Suppressor macrophage treated with lipopolysaccharide for 4 hours (primary cell): ENCODE results near the gene ATG5.

Experiments used
- DNase-seq: peaks from one replicate; pipeline ENCODE4 v3.0.0-alpha.2; 2020

Gene ATG5

DNA sequence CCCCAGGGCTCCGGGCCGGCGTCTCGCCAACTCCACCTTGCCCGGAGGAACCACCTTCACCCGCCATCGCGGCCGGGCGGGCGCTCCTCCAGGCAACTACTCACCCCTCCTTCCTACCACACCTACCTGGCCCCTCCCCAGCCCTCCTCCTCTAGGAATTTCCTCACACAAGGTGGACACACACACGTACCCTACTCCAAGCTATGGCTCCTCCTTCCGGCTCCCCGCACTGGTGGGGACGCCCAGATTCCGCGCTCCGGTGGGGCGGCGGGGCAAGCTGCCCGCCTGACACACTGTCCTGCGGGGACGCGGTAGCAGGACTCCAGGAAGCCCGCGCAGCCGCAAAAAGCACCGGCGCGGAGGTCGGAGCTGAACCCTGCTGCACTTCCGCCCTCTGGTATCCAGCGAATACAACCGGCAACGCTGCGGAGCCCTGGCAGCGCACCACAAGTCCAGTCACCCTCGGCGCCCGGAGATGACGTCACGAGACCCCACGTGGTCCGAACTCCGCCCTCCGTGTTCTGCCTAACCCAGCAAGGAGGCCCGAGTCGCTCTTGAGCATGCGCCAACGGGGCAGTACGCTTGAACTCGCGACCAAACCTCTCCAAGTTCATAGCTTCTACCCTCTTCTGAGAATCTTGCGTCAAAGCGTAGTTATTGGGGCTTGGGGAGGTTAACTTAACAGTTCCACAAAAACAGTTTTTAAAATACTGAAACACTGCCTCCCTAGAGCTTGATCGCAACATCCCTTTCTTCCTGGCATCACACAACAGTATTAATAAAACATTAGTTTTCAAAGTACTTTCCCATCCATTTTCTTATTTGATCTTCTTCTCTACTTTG is at the start of gene ATG5:
Gene ATG5 (minus strand): TSS at position 425 of the 843 bp plus-strand sequence. CDS start 9,552 bp downstream, outside the sequence.
- peak; percentile 100 for DNase-seq

DNA sequence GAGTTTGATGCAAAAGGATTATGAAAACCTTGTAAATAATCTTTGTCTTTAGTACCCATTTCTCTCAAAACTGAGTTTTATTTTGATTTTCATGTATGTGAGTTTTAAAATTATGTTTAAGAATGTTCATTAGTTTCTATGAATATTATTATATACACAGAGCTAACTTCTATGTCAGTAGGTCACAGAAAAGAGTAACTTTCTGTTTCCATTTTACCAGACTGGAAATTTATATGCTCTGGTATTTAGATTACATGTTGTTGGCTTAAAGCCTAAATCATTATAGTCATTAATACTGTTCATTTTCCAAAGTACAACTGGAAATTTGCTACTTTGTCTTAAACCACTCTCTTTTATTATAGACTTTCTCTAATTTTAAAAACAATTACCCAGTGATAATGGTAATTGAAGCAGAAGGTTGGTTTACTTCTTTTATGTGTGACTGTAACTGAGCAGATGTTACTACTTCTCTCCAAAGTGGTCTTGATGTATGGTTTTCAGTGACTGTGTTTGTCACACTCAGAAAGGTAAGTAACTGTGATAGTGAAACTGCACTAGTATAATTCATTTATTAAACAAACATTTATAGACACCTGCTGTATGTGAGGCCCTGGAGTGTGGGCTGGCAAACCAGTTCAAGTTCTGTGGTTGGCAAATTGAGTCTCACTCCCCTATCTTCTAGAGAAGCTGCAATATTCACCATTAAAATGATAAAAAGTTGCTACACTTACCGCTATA is 48.1 kb upstream of the ATG5 start:
- DNase-seq = no peak

DNA sequence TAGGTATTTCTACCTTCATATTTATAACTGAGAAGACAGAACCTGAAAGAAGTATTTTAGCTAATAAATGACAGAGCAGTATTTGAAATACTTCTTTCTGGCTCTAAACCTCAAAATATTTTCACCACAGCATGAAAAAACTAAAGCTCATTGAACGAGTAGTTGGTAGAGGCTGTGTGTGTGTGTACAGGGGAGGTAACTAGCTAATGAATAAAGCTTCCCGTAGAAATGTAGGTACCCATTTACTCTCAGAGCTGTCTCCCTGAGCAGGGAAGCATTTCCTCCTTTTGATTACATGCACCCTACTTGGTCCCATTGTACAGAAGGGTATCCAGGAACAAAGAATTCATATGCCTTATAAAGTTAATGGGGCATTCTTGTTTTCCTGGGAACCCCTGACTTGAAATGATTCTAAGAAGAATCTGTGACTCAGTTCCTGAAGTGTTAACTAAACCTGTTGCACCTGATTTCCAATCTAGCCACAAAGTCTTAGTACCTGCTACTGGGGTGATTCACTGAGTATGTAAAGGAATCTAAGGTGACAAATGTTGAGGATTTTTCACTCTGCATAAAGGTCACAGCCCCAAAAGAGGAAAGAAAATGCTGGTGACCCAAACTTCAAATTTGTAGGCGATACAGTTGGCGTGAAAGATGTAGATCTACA is 47.4 kb upstream of the ATG5 start:
- no peak for DNase-seq

DNA sequence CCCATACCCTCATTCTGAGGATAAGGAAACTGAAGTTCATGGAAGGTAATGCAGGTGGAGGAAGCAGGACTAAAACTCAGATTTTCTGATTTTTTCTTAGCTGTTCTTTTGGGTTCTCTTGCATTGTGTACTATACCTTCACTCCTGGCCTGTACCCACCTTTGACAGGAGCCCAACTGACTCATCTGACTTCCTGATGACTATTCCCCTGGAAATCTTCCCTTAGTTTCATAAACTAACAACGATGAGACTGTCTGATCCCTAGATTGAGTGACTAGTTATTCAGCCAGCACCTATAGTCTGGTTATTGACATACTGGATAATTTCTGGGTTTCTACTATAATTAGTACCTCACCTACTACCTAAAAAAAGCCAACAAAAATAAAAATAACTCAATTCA is 45.1 kb upstream of the ATG5 start:
- no peak for DNase-seq

DNA sequence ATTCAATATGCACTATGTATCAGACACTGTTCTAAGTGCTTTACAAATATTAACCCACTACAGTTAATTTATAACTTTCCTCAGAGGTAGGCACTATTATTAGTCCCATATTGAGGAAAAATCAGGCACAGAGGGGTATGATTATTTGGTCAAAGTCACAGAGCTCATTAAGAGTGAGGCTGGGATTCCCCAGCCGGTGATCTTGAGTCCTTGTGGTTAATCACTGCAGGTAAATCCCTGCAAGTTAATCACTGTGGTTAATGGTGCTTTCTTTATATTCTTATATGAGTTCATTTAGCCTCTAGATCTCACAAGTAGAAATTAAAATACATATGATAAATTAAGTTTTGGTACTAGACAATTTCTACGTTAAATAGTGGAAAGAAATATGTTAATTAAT is 44.2 kb upstream of the ATG5 start:
- DNase-seq = no peak

DNA sequence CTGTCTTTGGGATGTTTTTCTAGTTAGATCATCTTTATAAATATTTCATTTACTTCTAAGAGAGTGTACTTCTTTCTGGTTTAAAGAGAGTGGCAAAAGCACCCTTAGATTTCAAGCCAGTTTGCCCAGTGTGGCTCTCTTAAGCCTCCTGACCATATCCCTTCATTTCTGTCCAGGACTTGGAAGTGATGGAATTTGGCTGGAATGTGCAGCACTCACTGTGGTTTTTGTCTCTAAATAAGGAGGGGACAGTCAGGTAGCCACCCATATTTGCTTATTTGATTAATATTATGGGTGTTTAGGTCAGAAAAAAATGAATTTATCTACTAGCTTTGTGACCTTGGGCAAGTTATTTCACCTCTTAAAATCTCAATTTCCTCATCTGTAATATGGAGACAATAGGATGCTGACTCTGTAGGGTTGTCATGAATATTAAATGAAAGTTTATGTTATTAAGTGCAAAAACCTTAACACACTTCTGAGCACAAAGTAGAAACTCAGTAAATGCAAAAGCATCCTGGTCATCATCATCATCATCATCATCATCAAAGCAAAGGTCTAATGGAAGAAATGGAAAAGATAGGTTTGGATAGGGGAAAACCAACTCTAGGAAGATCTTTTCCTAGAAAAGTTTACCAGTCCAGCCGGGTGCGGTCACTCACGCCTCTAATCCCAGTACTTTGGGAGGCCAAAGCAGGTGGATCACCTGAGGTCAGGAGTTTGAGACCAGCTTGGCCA is 38.0 kb upstream of the ATG5 start:
- DNase-seq = no peak

DNA sequence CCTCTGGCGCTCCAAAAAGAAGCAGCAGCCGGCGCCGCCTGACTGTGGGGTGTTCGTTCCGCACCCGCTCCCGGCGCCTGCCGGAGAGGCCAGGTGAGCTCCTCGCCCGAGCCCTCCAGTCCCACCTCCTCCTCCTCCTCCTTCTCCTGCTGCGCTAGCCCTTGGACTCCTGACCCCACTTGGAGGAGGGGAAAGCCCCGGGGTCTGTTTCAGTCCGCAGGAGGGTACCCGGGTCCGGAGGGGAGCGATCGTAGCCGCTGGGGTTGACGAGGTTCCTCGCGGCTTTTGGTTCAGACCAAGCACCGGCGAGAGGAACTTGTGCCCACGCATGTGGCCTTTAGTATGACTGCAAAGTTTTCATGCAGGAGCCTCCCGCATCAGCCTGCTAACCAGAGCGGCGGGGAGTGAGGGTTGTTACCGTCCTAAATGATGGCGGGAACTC is 35.5 kb upstream of the ATG5 start:
- DNase-seq = peak; percentile 52

DNA sequence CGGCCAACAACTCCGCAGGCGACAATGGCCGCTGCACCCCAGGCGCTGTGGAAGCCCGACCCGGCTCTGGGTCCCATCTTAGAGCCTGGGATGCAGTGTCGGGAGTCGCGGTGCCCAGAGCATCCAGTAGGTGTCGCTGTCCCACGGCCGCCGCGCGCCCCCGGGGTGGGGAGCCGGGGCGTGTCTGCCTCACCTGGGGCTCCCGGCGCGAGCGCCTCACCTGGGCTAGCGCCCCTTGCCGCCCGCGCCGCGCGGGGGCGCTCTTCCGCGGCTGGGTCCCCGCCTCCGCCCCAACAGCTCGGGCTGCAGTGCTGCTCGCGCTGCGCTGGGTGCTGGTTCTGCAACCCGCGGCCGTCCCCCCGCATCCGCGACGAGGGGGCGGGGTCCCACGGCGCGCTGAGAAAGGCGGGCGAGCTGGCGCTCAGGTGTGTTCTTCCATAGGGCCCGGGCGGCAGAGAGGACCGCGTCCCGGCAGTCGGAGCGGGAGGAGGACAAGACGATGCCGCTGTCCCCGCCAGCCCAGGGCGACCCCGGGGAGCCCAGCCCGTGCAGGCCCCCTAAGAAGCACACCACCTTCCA is 34.9 kb upstream of the ATG5 start, which contains the start of gene CRYBG1:
Gene CRYBG1 (plus strand): TSS at position 308 of the 579 bp plus-strand sequence. CDS start 192 bp downstream, at position 500.
- peak; percentile 38 for DNase-seq

DNA sequence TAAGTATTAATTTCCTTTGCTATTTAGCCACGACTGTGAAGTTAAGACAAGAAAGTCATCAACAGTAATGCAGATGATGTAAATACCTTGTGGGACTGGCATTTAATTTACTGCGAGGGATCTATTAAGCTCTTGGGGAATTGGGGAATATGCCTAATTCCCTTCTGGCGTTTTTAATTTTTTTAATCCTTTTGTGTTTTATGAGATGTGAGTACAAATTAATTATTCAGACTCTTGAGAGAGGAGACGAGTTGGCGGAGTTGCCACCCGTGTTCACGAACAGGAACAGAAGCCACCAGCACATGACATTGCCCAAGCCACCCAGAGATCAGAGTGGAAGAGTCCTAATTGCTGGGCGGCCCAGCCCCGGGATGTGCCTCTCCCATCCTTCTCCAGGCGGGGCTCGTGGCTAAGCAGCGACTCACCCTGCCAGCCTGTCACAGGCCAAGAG is 34.4 kb upstream of the ATG5 start:
- no peak for DNase-seq

DNA sequence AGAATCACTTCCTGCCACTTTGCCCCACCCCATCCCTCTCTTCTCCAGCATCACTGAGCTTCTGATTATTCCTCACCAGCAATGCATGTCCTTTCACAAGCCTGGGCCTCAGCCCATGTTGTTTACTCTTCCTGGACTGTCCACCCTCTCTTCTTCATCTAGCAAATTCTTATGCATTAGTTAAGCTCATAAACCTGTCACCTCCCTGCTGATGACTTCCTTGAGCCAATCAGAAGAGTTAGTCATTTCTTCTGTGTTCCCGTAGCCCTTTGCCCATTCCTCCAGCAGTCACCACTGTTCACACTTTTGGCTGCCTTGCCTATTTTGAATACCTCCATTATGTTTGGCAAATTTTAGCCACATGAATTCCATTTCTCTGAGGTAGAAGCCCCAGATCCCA is 30.8 kb upstream of the ATG5 start:
- no peak for DNase-seq

DNA sequence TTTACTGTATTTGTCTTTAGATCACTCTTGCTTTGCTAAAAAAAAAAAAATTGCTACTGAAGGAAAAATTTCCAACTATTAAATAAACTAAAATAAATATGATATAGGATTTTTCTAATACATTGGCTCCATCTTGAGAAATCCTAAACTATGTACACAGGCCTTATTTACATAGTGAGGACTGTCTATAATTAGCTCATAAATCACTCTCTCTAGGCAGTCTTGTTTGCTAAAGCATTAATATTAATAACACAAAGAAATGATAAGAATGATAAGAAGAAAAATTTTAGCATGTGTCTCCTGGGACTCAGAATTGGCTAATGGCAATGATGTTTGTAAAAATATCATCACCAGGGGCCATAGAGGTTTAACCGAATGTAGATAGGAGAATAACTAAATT is 21.7 kb upstream of the ATG5 start:
- no peak for DNase-seq

DNA sequence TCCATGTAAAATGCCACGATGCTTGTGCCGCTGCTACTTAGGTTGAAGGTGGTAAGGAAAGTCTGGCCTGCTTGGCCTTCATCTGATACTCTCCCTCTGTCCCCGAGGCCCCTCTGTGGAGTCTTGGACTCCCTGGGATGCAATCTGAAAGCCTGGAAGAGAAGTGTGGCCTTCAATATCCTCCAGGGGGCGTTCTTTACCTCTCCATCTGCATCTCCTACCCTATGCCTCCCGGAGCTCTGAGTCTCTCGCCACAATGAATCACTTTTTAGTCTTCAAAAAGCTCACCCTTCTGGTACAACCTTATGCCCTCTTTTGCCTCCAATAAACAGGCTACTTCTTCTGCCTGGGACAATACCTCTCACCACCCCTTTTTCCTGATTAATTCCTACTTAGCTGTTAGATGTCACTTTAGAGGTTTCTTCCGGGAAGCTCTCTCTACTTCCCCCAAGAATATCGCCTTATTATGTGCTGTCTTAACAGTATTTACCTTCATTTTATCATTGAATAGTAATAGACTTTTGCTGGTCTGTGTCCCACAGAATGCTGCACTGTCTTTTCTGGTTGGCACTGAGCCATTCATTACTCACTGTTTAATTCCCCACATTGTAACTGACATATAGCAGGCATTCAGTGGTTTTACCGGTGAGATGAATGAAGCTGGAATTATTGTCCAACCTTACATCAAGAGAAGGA is 13.9 kb upstream of the ATG5 start:
- peak; percentile 79 for DNase-seq

DNA sequence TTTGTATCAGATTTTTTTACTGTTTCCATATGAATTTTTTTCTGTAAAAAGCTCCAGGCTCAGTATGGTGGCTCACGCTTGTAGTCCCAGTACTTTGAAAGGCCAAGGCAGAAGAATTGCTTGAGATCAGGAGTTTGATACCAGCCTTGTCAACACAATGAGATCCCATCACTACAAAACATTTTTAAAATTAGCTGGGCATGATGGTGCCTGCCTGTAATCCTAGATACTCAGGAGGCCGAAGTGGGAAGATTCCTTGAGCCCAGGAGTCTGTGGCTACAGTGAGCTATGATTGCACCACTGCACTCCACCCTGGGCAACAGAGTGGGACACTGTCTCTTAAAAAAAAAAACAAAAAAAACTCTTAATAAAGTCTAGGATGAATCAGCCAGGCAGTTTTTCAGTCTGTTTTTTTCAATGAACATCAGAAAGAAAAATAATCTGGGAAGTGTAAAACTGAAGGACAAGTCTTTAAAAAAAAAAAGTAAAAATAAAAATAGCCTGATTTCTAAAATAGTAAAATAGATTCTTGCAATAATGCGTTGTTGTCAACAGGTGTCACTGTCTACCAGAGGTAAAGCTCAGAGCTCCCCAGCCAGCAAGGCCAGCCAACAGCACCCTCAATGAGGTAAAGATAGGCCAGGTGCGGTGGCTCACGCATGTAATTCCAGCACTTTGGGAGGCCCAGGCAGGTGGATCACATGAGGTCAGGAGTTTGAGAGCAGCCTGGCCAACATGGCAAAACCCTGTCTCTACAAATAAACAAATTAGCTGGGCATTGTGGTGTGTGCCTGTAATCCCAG is 9.3 kb upstream of the ATG5 start:
- DNase-seq = peak; percentile 59

DNA sequence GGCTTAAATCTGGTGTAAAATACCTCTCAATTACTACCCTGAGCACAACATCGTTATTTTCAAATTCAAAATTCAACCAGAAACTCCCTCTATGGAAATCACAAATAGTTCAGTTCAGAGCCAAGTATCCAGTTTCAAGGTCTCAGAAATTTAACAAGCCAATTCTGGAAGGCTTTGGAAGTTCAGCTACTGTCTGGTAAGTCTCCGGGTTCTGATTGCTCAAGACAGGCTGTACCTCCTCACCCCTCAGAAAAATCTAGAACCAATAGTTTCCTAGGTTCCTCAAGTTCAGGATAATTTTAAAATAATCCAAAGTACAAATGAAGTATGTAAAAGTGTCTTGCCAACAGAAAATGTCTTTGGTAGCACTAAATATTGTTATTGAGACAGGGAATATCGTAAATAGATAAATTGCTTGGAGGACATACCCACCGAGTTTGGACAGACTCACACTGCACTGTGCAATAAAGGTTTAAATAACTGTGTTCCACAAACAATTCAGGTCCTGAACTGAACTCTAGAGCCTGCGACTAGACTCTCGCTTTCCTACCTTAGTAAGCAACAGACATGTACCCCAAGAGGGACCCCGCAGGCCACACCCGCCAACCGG is 729 bp downstream of the ATG5 start:
- peak; percentile 9 for DNase-seq

DNA sequence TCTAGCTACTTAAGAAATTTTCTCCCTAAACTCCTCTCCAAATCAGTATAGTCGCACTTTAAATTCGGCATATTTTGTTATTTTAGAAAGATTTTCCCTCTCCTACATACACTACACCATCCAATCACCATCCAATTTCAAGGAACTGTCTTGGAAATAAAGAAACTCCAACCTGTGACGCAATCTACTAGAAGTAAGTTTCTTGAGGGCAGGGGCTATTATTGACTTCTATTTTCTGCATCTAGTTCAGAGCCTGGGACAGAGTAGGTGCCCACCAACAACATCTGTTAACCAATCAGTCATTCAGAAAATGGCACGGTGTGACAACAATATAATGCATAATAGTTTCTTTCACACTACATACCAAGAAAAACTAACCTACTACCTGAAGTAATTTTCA is 3.6 kb downstream of the ATG5 start:
- no peak for DNase-seq

DNA sequence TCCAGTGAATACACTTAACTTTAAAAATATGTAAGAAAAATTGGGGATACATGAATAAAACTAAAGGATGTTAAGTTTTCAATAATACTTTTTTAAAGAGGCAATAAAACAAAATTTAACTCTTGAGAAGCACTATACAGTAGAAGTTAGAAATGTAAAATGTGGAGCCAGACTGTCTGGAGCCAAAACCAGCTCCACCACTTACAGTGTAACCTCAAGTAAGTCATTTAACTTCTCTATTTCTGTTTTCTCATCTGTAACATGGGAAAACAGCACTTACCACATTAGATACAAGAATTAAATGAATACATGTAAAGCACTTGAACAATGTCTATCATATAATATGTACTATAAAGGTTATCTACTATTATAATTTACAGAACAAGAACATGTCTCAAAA is 6.7 kb downstream of the ATG5 start:
- DNase-seq = peak; percentile 9

DNA sequence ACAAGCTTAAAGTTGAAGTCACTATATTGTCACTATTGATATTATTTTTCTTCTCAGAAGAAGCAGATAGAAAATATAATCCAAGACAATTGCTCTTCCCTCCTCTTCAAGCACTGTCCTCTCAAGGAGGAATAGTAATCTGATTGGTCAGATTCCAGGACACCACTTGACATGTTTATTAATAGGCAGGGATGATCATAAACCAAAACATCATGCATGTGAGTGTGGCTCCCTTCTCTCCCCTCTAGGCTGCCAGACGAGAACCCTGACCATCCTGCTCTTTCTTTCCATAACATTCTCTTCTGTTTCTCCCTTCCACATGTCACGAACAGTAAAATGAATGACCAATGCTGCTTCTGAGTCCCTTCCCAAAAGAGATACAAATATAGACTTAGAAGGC is 7.5 kb downstream of the ATG5 start:
- DNase-seq = no peak

DNA sequence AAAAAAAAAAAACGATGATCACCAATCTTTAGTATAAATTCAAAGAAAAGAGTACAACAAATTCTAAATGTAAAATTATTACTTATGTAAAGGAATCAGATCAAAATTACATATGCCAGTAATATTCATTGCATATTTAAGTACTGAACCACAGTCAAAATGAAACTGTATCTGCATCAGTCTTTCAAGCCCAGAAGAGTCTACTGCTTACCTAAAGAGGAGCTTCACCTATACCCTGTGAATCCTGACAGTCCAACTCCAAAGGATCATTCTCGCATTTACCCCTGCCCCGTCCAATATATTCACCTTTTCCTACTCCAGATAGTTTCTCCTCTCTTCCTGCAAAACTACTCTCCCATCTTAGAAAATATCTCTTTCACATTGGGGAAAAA is 9.2 kb downstream of the ATG5 start:
- no peak for DNase-seq

DNA sequence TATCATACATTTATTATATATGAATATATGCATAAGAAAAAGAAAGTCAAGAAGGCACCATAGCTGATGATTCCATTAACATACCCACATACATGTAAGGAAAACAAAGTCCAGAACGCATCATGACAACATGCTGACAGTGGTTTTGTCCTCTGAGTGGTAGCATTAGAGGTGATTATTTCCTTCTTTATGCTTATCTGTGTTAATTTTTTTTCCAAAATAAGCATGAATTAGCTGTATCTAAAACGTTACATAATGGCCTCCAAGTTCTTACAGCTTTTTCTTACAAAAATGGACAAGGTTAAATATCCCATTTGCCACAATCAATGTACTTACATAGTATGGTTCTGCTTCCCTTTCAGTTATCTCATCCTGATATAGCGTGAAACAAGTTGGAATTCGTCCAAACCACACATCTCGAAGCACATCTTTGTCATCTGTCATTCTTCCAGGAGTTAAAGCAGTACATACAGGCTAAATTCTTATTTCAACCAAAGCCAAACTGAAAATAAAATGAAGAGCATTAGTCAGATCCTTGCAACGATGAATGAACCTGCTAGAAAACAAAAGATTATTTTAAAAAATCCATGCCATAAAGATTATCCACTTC is 9.7 kb downstream of the ATG5 start:
- DNase-seq = peak; percentile 32
